SK-N-MC (cell line): ENCODE data around the gene FUT6.

Experiments
- EZH2 ChIP-seq: fragments of 200-600 bp; sonication (generic); IDR thresholded peaks from one replicate; pipeline ENCODE4 v1.6.1; 2017; ENCODE audit warnings: antibody characterized with exemption
- FOXP2 ChIP-seq: optimal IDR thresholded peaks from 2 replicates; pipeline ENCODE3; 2011; ENCODE audit warnings: mild to moderate bottlenecking, moderate library complexity; ENCODE audit not compliant: insufficient read depth; ENCODE audit errors: extremely low read length, control extremely low read depth
- POLR2AphosphoS5 ChIP-seq: IDR thresholded peaks from 2 replicates; pipeline ENCODE4 v1.6.1; 2012; ENCODE audit warnings: mild to moderate bottlenecking, low read depth, low read length, borderline replicate concordance

GRCh38 chr19:5806905-5807304 is 32.6 kb downstream of the FUT6 start:
- no peak for TF ChIP-seq POLR2AphosphoS5
- no peak for TF ChIP-seq EZH2
- TF ChIP-seq FOXP2: no peak
